ENCODE data around the gene WNT16.

The WNT16 gene

DNA sequence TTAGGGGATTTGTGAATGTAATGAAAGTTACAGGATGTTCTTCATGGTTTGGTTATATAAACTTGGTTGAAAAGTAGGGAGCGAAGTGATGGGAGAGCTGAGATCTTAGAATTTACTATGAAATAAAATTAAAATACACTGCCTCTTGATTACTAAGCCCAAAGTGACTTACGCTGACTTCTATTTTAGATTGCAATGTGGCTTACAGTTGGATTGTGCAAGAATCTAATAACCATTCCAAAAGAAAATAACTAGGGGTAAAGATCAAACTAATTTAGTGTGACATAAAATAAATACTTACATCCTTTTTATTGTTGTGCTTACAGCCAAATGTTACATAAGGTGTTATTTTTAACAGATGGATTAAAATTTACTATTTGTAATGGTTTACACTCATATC is 15.3 kb downstream of the WNT16 start:
- DNase-seq (ENCODE audit: low read depth) = no peak

- DNase-seq (ENCODE audit: low read depth) = no peak
These were observed 15.7 kb downstream of the WNT16 start for GRCh38 chr7:121344497-121344896.

- DNase-seq (ENCODE audit: low read depth) = no peak
These were observed 22.9 kb downstream of the WNT16 start for GRCh38 chr7:121351682-121352081.

DNA sequence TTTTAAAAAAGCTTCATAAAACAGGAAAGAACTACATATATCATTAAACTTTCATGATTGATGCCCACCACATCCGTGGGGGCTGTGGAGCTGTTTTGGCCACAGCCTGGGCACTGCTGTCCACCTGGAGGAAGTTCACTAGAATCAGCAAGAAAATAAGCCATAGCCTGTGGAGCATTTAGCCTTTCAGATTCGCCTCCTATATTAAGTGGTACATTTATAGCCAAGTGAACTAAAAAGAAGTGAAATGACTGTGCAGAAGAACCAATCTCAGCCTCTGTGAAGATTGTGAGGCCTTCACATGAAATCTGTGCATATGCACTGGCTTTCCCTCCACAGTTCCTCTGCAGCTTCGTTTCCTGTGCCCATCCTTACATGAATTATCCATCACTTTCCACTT is 23.5 kb downstream of the WNT16 start:
- no peak for DNase-seq (ENCODE audit: low read depth)

GRCh38 chr7:121355574-121355973 is 26.8 kb downstream of the WNT16 start:
- DNase-seq (ENCODE audit: low read depth) = no peak

DNA sequence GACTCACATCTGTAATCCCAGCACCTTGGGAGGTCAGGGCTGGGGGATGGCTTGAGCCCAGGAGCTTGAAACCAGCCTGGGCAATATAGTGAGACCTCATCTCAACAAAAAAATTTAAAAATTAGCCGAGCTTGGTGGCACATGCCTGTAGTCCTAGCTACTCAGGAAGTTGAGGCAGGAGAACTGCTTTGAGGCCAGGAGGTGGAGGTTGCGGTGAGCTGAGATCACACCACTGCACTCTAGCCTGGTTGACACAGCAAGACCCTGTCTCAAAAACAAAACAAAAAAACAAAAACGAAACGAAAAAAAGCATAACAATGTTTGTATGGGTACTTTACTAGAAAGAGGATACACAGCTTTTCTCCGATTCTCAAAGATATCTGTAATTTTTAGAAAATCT is 31.8 kb downstream of the WNT16 start:
- no peak for DNase-seq (ENCODE audit: low read depth)

- DNase-seq (ENCODE audit: low read depth) = no peak
These were observed 38.1 kb downstream of the WNT16 start for GRCh38 chr7:121366852-121367431.

DNA sequence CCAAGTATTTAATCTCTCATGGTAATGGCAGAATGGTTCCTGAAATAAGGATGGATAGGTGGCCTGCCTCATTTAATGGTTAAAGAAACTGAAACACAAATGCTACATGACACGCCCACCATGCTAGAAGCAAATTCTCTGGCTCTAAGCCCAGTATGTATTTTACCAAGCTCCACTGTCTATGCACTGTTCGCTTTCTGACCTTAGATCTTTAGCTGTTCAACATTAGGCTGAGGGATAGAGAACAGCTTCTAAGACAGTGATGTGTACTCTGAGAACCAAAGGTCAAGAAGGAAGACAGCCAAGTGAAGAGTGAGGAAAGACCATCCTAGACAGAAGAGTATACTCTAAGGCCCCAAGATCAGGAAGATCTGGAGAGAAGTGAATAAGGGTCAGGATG is 40.7 kb downstream of the WNT16 start:
- DNase-seq (ENCODE audit: low read depth) = no peak

- DNase-seq (ENCODE audit: low read depth) = no peak
These were observed 42.6 kb downstream of the WNT16 start for GRCh38 chr7:121371367-121371766.

GRCh38 chr7:121371883-121372282 is 43.1 kb downstream of the WNT16 start:
- DNase-seq (ENCODE audit: low read depth) = no peak

GRCh38 chr7:121372376-121373010 is 43.7 kb downstream of the WNT16 start:
- DNase-seq (ENCODE audit: low read depth) = no peak

- DNase-seq (ENCODE audit: low read depth) = no peak
These were observed 44.4 kb downstream of the WNT16 start for GRCh38 chr7:121373177-121373576.

DNA sequence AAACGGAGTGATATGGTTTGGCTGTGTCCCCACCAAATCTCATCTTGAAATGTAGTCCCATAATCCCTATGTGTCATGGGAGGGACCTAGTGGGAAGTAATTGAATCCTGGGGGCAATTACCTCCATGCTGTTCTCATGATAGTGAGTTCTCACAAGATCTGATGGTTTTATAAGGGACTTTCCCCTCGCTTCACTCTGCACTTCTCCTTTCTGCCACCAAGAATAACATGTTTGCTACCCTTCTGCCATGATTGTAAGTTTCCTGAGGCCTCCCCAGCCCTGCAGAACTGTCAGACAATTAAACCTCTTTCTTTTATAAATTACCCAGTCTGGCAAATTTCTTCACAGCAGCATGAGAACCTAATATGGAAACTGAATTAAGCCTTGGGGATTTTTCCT is 48.2 kb downstream of the WNT16 start:
- no peak for DNase-seq (ENCODE audit: low read depth)

GRCh38 chr7:121379930-121380329 is 51.1 kb downstream of the WNT16 start:
- DNase-seq (ENCODE audit: low read depth) = no peak

DNA sequence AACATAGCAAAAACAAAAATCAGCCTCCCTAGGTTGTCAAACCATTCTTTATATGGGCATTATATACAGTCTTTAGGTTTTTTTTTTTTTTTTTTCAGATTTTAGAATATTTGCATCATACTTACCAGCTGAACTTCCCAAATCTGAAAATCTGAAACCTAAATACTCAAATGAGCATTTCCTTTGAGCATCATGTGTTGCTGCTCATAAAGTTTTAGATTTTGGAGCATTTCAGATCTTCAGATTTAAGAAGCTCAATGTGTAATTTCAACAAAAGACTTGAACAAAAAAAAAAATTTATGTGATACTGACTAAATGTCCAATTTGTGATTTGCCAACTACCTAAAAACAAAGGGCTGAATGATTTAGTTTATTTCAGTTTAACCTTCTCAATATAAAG is 53.7 kb downstream of the WNT16 start:
- no peak for DNase-seq (ENCODE audit: low read depth)

- no peak for DNase-seq (ENCODE audit: low read depth)
These were observed 54.6 kb downstream of the WNT16 start for GRCh38 chr7:121383235-121383910.

GRCh38 chr7:121384265-121384664 is 55.5 kb downstream of the WNT16 start:
- no peak for DNase-seq (ENCODE audit: low read depth)

DNA sequence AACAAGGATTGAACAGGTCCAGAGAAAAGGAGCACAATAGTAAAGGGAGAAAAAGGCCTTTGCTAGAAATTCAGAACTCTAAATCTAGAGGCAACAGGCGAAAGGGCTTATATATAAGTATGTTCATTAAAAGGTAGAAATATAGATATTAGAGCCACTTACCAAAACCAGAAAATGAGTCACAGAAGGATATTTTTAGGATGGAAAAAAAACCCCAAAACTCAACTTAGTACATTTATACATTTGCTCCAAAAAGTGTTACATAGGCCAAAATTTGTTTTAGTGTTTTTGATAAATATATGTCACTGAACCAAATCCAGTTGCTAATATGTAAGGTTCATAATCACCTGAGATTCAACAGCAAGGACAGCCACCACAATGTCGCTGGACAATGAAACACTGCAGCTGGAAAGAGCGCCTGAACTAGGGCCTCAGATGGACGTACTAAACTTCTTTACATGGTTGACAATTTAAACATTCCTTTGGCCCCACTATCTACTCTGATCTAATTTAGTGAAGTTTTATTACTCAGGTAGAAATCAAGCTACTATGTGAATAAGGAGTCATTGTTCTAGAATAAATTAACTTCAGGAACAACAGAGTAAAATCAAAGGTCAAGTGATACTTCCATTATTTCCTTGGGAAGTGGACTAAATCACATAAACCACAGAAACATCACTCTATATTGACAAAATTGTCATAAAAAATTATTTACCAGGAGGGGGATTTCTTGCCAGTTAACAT is 56.4 kb downstream of the WNT16 start:
- DNase-seq (ENCODE audit: low read depth) = no peak

GRCh38 chr7:121385800-121386179 is 57.0 kb downstream of the WNT16 start:
- DNase-seq (ENCODE audit: low read depth) = no peak

DNA sequence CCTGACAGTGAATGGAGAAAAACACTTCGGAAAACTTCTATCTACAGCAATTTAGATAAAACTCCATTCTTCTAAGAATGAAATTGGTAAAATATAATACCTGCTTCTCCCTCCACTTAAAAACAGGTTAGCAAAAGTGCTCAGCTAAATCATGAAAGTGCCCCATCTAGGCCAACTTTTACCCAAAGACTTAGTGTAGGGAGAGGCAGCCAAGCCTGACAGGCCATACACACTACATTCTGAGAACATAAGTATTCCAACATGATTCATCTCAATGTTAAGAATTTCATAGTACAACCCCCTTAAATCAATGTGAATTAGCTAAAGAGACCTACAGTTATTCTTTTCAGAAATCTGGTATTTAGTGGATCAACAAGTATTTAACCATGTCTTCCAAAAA is 60.1 kb downstream of the WNT16 start:
- DNase-seq (ENCODE audit: low read depth) = no peak

GRCh38 chr7:121390109-121390508 is 61.3 kb downstream of the WNT16 start:
- DNase-seq (ENCODE audit: low read depth) = no peak

DNA sequence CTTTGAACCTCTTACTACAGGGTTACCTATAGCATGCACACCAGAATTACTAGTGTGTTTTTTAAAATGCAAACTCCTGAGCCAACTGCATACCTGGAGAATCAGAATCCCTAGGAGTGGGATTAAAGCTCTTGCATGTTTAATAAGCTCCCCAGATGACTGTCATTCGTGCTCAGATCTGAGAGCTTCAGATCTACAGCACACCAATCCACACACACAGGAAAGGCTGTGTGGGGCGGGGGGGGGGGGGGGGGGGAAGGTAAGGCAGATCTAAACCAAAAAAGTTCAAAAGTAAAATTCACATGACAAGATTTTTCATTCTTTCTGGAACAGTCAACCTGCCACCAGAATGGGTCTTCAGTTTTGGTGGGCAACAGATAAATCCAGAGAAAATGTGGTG is 61.8 kb downstream of the WNT16 start:
- no peak for DNase-seq (ENCODE audit: low read depth)
